GM03348 (cell line): ENCODE results near the gene NAA38.

ENCODE experiments used
- DNase-seq: peaks from one replicate; pipeline ENCODE4 v3.0.0; 2012; ENCODE audit warnings: low spot score

Gene NAA38

DNA sequence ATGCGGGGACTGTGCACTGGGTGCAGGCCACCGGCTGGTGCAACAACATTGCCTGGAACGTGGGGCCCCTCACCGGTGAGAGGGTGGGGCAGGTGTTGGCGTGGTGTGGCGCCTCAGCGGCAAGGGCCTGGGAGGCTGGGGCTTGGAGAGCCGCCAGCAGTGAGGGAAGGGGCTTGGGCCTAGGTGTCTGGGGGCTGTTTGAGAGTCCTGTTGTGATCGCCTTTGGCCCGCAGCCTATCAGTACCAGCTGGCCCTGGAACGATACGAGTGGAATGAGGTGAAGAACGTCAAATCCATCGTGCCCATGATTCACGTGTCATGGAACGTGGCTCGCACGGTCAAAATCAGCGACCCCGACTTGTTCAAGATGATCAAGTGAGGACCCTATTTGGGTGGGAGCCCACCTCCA lies 5.1 kb downstream of the NAA38 start:
- DNase-seq: no peak

DNA sequence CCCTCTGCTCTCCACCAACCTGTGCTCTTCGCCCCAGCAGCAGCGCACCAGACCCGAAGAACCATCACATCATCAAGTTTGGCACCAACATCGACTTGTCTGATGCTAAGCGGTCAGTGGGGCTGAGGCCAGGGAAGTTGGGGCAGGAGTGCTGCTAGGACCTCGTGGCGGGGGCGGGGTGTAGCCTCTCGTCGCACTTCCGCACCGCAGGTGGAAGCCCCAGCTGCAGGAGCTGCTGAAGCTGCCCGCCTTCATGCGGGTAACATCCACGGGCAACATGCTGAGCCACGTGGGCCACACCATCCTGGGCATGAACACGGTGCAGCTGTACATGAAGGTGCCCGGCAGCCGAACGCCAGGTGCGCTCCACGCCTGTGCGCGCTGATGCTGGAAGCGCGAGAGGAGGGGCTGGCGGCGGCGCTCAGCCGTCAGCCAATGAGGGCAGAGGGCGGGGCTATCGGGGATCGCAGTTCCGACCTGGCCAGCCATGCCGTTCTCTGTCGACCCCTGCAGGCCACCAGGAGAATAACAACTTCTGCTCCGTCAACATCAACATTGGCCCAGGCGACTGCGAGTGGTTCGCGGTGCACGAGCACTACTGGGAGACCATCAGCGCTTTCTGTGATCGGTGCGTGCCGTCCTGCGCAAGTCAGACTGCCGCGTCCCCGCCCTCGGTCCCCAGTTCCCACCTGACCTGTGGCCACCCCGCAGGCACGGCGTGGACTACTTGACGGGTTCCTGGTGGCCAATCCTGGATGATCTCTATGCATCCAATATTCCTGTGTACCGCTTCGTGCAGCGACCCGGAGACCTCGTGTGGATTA lies 5.7 kb downstream of the NAA38 start:
- peak; percentile 94 for DNase-seq

DNA sequence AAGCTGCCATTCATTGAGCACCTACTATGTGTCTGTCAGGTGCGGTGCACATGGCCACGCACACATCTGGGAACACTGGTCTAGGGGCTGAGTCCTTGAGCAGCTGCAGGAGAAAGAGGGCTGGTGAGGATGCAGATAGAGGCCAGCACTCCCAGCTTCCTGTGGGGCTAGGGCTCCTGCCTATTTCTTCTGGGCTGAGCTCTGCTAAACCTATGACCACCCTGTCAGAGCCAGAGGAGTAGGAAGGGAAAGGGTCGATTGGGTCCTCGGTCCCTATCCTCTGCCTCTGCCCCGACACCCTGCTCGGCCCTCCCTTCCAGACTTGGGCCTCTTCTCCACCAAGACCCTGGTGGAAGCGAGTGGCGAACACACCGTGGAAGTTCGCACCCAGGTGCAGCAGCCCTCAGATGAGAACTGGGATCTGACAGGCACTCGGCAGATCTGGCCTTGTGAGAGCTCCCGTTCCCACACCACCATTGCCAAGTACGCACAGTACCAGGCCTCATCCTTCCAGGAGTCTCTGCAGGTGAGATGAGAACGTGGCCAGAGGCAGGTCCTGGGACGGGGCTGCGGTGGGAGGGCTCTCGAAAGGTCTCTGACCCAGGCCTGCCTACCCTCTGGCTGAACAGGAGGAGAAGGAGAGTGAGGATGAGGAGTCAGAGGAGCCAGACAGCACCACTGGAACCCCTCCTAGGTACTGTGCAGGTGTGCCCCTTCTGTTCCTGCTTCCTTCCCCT lies 6.5 kb downstream of the NAA38 start:
- no peak for DNase-seq

DNA sequence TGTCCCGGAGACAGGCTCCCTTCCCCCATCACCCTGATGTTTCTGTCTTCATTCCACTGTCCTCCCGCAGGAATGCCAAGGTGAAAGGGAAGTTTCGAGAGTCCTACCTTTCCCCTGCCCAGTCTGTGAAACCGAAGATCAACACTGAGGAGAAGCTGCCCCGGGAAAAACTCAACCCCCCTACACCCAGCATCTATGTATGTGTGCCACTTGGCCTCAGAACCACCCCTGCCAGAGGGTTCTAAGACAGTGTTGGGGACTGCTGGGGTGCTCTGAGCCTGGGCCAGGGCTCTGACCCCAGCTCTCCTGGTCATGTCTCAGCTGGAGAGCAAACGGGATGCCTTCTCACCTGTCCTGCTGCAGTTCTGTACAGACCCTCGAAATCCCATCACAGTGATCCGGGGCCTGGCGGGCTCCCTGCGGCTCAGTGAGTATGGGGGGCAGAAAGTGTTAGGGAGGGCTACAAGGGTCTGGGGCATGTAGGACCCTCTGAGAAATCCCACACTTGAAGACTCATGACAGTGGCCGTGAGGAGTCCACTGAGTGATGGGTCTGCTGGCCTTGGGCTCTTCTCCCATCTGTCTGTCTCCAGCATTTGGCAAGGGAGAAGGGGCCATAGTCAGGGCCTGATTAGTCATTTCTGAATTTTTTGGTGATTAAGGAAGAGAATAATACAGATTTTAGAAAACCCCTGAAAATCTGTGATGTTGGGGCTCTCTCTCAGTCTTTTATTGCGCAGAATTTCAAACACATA lies 7.4 kb downstream of the NAA38 start:
- DNase-seq: no peak

DNA sequence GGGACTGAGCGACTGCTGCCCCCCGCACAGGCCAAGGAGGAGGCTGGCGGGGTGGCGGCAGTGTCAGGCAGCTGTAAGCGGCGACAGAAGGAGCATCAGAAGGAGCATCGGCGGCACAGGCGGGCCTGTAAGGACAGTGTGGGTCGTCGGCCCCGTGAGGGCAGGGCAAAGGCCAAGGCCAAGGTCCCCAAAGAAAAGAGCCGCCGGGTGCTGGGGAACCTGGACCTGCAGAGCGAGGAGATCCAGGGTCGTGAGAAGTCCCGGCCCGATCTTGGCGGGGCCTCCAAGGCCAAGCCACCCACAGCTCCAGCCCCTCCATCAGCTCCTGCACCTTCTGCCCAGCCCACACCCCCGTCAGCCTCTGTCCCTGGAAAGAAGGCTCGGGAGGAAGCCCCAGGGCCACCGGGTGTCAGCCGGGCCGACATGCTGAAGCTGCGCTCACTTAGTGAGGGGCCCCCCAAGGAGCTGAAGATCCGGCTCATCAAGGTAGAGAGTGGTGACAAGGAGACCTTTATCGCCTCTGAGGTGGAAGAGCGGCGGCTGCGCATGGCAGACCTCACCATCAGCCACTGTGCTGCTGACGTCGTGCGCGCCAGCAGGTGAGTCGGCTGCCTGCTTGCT lies 8.1 kb downstream of the NAA38 start:
- no peak for DNase-seq

DNA sequence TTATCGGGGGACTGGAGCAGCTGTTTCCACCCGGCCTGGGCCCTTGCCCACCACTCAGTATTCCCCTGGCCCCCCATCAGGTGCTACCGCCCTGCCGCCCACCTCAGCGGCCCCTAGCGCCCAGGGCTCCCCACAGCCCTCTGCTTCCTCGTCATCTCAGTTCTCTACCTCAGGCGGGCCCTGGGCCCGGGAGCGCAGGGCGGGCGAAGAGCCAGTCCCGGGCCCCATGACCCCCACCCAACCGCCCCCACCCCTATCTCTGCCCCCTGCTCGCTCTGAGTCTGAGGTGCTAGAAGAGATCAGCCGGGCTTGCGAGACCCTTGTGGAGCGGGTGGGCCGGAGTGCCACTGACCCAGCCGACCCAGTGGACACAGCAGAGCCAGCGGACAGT lies 8.6 kb downstream of the NAA38 start:
- DNase-seq: no peak

DNA sequence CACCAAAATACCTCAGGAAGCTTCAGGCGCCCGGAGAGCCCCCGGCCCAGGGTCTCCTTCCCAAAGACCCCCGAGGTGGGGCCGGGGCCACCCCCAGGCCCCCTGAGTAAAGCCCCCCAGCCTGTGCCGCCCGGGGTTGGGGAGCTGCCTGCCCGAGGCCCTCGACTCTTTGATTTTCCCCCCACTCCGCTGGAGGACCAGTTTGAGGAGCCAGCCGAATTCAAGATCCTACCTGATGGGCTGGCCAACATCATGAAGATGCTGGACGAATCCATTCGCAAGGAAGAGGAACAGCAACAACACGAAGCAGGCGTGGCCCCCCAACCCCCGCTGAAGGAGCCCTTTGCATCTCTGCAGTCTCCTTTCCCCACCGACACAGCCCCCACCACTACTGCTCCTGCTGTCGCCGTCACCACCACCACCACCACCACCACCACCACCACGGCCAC lies 9.2 kb downstream of the NAA38 start:
- no peak for DNase-seq

DNA sequence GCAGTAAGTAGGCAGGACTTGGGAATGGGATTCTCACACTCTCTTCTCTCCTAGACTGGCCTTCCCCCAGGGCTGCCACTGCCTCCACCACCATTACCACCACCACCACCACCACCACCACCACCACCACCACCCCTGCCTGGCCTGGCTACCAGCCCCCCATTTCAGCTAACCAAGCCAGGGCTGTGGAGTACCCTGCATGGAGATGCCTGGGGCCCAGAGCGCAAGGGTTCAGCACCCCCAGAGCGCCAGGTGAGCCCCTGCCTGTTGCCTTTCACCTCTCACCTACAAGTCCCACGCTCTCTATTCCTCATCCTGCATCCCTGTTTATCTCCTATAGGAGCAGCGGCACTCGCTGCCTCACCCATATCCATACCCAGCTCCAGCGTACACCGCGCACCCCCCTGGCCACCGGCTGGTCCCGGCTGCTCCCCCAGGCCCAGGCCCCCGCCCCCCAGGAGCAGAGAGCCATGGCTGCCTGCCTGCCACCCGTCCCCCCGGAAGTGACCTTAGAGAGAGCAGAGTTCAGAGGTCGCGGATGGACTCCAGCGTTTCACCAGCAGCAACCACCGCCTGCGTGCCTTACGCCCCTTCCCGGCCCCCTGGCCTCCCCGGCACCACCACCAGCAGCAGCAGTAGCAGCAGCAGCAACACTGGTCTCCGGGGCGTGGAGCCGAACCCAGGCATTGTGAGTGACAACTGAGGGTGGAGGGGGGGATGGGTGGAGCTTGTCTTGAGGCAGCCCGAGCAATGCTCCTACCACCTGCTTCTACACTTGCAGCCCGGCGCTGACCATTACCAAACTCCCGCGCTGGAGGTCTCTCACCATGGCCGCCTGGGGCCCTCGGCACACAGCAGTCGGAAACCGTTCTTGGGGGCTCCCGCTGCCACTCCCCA lies 10.3 kb downstream of the NAA38 start:
- DNase-seq: no peak

DNA sequence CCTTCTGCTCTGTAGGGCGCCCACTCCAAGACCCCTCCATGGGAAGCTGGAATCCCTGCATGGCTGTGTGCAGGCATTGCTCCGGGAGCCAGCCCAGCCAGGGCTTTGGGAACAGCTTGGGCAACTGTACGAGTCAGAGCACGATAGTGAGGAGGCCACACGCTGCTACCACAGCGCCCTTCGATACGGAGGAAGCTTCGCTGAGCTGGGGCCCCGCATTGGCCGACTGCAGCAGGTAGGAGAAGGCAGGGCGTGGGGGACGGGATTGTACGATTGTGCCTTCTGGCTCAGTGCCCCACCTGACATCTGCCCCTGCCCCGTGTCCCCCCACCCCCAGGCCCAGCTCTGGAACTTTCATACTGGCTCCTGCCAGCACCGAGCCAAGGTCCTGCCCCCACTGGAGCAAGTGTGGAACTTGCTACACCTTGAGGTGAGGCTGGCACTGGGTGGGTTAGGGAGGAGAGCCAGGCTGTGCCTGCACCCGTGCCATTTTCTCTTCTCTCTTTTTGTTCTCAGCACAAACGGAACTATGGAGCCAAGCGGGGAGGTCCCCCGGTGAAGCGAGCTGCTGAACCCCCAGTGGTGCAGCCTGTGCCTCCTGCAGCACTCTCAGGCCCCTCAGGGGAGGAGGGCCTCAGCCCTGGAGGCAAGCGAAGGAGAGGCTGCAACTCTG lies 11.2 kb downstream of the NAA38 start:
- DNase-seq: no peak

DNA sequence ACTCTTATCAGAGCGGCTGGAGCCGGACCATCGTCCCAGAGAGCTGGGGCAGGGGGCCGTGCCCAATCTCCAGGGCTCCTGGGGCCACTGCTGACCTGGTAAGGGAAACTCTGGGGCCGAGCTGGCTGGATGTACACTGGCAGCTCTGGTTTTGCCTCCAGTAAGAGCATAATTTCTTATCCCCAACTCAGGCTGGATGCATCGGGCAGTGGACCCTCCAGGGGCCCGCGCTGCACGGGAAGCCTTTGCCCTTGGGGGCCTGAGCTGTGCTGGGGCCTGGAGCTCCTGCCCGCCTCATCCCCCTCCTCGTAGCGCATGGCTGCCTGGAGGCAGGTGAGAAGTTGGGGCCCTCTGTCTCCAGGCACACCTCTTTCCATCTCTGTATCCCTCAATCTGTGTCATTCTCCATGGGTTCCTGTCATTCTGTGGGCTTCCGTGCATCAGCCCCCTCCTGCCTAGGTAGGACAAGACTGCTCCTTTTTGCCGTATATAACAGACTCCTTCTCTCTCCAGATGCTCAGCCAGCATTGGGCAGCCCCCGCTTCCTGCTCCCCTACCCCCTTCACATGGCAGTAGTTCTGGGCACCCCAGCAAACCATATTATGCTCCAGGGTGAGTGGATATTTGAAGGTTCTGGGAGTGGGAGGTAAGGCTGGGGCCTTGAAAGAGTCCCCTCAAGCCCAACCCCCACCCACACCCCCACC lies 11.8 kb downstream of the NAA38 start:
- no peak for DNase-seq

DNA sequence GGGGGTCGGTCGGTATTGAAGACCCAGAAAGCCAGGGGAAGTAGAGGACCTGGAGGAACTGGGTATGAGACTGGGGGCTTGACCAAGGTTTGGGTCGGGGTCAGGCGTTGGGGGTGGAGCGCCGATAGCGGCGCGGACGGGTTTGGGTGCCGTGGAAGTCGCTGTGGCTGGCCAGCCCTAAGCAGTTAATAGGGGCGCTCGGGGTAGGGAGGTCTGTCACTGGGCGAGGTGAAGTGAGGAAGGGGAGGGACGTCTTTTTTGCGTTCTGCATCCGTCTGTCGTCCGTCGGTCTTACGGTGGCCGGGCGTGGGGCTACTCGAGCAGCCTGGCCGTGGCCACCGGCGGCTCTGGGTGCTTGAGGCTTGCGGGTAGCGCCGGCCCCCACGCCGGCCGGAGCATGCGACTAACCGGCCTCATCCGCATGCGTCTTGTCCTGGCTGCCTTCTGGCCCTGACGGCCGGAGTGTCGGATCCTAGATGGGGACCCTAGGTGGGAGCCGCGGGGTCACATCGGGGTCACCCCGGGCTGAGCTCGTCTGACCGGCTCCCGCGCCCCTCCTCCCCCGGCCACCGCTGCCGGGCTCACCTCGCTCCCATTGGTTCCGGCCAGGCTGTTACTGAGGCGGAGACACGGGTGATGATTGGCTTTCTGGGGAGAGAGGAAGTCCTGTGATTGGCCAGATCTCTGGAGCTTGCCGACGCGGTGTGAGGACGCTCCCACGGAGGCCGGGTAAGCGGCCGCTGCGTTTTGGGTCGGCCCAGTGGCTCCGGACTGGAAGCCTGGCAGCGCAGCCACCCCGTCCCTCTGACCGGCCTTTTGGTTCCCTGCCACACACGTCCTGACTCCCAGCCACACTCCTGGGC lies 12.8 kb downstream of the NAA38 start:
- DNase-seq: peak; percentile 96

DNA sequence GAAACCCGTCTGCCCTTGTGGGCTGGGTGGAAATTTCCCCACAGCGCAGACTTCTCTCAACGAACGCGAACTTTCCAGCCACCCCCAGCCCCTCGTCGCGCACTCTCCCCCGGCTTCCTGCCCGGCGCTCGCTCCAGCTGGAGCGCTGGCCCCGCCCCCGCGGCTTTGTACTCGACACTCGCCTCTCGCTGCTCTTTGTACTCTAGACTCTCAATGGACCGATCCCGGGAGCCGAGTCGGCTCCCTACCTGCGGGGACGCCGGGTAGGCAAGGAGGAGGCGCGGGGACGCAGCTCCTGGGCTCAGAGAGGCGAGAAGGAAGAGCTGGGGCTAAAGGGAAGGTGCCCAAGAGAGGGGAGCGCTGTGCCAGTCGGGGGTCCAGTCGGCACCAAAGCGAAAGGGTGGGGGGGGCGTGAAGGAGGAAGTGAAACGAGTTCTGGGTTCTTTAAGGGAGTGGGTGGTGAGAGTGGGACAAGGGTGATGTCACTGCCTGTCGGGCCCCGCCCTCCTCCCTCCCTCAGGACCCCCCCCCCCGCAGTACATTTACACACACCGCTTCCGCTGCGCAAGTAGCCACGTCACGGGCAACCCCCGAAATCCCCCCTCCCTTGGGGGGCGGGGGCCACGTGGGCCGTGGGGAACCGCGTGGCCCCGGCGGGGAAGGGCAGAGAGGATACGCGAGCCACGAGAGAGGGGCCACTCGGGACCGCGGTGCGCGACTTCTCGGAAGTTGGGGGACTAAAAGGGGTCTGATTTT lies 13.6 kb downstream of the NAA38 start:
- peak; percentile 84 for DNase-seq

DNA sequence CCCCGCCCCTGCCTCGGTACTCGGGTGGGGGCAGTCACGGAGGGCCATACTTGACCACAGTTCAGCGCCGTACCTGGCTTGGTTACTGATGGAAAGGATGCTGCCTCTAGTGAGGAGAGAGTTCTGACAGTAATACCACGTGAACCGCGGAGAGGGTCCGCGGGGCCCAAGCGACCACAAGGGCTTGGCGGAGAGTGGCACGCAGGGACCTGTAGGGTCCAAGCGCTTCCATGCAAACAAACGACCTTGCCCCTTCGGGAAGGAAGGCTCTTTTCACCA lies 14.2 kb downstream of the NAA38 start:
- DNase-seq: no peak

DNA sequence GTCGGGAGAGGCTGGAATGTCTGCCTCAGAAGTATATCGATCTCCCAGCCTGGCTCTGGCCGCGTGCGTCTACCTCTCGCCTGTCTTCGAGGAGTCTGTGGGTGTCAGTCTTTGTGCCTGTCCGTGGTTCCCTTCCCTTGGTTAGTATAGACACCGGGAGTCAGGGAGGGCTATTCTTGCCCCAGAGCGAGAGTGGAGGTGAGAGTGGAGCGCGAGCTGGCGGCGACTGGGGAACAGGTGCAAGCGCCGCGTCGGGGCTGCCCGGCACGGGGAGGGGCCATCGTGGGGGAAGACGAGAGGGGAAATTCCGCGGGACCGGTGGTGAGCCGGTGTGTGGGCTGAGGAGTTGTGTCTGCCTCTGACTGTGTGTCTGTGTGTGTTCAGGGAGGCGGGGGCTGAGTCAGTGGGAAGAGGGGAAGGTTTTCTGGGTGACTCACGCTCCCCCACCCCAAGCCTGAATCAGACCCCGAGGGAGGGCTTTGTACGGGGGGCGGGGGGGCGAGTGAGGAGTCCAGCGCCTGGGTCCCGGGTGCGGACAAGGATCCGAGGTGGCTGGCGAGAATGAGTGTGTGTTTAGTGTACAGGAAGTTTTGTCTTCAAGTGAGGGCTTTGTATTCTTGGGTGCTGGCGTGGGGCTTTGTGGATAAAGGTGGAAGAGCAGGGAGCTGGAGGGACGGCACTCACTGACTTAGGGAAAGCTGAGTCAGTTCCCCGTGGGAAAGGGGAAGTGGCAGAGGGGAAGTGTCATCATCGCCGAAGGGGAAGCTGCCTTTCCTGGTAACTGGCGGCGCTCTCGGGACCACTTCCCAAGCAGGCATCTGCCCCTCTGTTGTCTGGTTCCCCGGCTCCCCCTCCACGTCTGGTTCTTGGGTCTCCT lies 14.7 kb downstream of the NAA38 start:
- DNase-seq: peak; percentile 72

DNA sequence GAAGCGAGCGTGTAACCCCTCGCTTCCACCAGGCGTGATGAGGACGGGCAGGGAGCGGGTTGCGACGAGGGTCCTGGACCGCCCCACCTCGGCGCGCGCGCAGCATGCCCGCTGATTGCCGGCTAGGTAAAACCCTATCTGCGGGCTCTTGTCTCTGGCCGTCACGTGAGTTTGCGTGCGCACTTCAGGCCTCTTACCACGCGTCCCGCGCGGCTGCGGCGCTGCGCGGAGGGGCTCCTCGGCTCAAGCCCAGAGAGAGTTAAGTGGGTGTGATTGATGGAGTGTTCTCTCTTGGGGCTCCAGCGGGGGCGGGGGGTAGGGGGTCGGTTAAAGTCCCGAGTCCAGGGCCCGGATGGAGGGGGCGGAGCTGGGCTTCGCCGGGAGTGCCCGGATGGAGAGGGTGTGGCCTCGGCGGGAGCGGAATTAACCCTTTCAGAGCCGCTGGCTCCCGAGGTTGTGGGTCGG lies 15.4 kb downstream of the NAA38 start:
- peak; percentile 92 for DNase-seq

DNA sequence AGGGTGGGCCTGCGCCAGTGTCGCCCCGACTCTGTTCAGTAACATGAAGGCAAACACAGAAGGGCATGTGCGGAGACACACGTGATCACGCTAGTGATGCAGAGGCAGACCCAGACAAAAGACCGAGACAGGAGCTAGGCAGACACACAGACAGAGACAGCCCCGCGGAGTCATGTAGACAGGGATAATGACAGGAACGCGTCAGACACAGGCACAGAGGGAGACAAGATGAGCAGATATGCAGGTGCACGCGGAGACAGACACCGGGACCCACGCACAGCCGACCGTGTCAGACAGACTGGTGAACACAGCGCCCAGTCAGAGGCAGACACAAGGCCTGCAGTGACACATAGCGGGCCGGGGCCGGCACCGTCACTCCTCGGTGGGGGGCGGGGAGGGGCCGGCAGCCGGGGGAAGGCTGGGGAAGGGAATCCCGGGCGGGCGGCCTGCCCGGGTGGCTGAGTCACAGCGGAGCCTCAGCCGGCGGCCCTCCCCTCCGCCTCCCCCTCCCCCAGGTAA lies 15.9 kb downstream of the NAA38 start:
- peak; percentile 94 for DNase-seq

DNA sequence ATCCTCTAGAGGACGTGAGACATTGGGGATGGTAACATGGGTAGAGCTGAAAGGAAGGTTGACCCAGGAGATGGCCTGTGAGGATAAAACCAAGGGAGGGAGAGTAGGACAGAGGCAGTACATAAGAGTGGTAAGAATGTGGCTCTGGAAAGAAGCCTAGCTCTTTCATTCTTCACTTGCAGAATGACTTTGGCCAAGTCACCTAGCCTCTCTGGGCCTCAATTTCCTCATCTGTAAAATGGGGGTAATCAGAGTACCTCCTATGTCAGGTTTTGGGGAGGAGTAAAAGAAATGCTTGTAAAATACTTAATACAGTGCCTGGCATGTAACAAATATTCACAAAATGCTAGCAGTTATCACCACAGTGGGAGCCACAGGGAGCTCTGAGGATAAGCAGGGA lies 16.5 kb downstream of the NAA38 start:
- DNase-seq: no peak
